Measurements from ENCODE around the gene RPS26. TPM values are rescaled to one million over a fixed set of nuclear protein-coding genes. Genes with fewer than 3 reads are reported as not detected.
"Not testable (repeated sequence)": the region's sequence is repeated elsewhere in the genome, so short reads cannot be mapped to it uniquely, and the experiment has no call there.

The RPS26 gene
- total RNA-seq, 1 donor from 2014 or later = 38.2 TPM

DNA sequence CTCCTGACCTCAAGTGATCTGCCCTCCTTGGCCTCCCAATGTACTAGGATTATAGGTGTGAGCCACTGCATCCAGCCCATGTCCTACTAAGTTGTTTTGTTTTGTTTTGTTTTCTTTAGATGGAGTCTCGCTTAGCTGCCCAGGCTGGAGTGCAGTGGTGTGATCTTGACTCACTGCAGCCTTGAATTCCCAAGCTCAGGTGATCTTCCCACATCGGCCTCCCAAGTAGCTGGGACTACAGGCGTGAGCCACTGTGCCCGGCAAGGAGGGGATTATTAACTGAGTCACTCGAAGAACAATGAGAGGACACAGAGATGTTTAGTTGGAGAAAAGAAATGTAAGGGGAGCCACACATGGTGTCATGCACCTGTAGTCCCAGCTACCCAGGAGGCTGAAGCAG is 20.3 kb downstream of the RPS26 start:
- no peaks in the 10 kb centered on the region for H3K4me1 Mint-ChIP-seq (ENCODE audit: low read depth)
- no peak overlapping the region for H3K27ac Mint-ChIP-seq
- no peak overlapping the region for H3K4me3 Mint-ChIP-seq
- no peak for DNase-seq (ENCODE audit: low spot score)
- no peaks in the 10 kb centered on the region for H3K36me3 Mint-ChIP-seq (ENCODE audit: low read depth)
- intact Hi-C loops (cut with micrococcal nuclease) = no loop called here
- peaks cover 18% of the 10 kb centered on the region for H3K27me3 Mint-ChIP-seq (ENCODE audit: insufficient read depth)
- H3K9me3 Mint-ChIP-seq = no peaks in the 10 kb centered on the region

DNA sequence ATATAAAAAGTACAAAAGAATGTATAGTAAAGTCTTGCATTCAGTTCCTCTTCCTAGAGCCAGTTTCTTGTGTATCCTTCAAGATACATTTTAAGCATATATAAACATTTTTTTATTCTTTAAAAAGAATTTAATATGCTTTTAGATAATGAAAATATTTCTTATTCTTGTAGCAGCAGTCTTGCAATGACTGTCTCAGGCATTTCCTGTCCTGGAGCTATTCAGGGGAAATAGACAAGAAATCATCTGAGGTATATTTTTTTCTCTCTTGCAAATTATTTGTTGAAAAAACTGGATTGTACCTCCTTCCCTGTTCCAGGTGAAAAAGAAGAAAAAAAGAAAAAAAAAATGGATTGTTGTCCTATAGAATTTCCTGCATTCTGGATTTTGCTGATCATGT is 21.3 kb downstream of the RPS26 start:
- Mint-ChIP-seq H3K36me3 (ENCODE audit: low read depth) (no peaks in the 10 kb centered on the region), H3K4me1 (ENCODE audit: low read depth) (no peaks in the 10 kb centered on the region), H3K27me3 (ENCODE audit: insufficient read depth) (peaks cover 17% of the 10 kb centered on the region), H3K27ac (no peak overlapping the region), H3K4me3 (no peak overlapping the region), H3K9me3 (no peaks in the 10 kb centered on the region)
- intact Hi-C loops (cut with micrococcal nuclease) = no loop called here
- no peak for DNase-seq (ENCODE audit: low spot score)

DNA sequence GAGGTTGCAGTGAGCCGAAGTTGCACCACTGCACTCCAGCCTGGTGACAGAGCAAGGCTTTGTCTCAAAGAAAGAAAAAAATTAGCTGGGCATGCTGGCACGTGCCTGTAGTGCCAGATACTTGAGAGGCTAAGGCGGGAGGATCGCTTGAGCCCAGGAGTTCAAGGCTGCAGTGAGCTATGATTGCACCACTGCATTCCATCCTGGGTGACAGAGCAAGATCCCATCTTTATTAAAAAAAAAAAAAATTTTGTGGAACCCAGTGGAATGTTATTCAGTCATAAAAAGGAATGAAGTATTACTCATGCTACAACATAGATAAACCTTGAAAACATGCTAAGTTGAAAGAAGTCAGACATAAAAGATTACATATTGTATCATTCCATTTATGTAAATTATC is 29.9 kb downstream of the RPS26 start:
- Mint-ChIP-seq H3K4me3 (no peak overlapping the region), H3K36me3 (ENCODE audit: low read depth) (no peaks in the 10 kb centered on the region), H3K4me1 (ENCODE audit: low read depth) (no peaks in the 10 kb centered on the region), H3K27ac (no peak overlapping the region), H3K27me3 (ENCODE audit: insufficient read depth) (peaks cover 10% of the 10 kb centered on the region), H3K9me3 (no peaks in the 10 kb centered on the region)
- DNase-seq (ENCODE audit: low spot score) = no peak
- intact Hi-C loops (cut with micrococcal nuclease) = no loop called here

DNA sequence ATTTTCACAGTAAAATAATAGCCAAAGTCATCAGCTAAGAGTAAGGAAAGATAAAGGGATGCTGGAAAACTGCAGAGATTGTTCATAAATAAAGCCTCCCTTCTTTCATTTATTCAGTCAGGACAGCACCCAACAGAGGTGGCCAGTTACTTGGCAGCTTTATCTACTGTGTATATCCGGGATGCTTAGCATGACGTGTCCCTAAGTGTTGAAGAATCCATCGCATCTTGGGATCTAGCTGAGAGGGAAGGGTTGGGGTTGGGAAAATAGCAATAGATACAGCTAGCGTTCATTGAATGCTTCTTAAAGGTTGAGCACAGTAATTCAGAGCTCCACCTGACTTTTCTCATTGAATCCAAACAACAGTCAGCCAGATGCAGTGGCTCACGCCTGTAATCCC is 32.7 kb downstream of the RPS26 start:
- intact Hi-C loops (cut with micrococcal nuclease) = no loop called here
- Mint-ChIP-seq H3K9me3 (no peaks in the 10 kb centered on the region), H3K27me3 (ENCODE audit: insufficient read depth) (peaks cover 17% of the 10 kb centered on the region), H3K36me3 (ENCODE audit: low read depth) (no peaks in the 10 kb centered on the region), H3K4me3 (no peak overlapping the region), H3K4me1 (ENCODE audit: low read depth) (peaks cover 5% of the 10 kb centered on the region), H3K27ac (no peak overlapping the region)
- DNase-seq (ENCODE audit: low spot score) = no peak

DNA sequence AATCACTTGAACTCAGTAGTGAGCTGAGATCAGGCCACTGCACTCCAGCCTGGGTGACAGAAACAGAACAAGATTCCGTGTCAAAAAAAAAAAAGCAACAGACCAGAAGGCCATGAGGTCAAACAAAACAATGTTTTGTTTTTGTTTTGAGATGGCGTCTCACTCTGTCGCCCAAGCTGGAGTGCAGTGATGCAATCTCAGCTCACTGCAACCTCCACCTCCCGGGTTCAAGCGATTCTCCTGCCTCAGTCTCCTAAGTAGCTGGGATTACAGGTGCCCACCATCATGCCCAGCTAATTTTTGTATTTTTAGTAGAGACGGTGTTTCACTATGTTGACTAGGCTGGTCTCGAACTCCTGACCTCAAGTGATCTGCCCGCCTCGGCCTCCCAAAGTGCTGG is 36.2 kb downstream of the RPS26 start:
- H3K9me3 Mint-ChIP-seq; intact Hi-C loops (cut with micrococcal nuclease); H3K27ac Mint-ChIP-seq; H3K36me3 Mint-ChIP-seq (ENCODE audit: low read depth); DNase-seq (ENCODE audit: low spot score): not testable (repeated sequence)
- H3K4me1 Mint-ChIP-seq (ENCODE audit: low read depth) = peaks cover 13% of the 10 kb centered on the region
- peak overlapping the region; percentile 45 for H3K4me3 Mint-ChIP-seq
- H3K27me3 Mint-ChIP-seq (ENCODE audit: insufficient read depth) = peaks cover 27% of the 10 kb centered on the region

DNA sequence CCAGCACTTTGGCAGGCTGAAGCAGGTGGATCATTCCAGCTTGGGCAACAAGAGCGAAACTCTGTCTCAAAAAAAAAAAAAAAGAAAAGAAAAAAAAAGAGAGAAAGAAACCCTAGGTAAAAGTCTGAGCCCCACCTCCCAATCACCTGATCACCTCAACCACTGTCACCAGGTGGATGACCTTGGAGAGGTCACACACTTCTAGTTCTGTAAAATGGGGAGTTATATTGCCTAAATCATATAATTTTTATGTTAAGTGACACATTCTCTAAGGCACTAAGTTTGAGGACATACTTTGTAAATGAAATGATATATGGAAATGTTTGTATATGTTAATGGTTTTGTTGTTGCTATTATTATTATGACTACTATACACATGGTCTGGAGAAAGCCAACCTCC is 36.7 kb downstream of the RPS26 start:
- intact Hi-C loops (cut with micrococcal nuclease) = no loop called here
- peak overlapping the region; percentile 80 for H3K4me3 Mint-ChIP-seq
- no peaks in the 10 kb centered on the region for H3K36me3 Mint-ChIP-seq (ENCODE audit: low read depth)
- no peaks in the 10 kb centered on the region for H3K9me3 Mint-ChIP-seq
- no peak for DNase-seq (ENCODE audit: low spot score)
- H3K4me1 Mint-ChIP-seq (ENCODE audit: low read depth) = peaks cover 13% of the 10 kb centered on the region
- no peak overlapping the region for H3K27ac Mint-ChIP-seq
- peaks cover 24% of the 10 kb centered on the region for H3K27me3 Mint-ChIP-seq (ENCODE audit: insufficient read depth)

DNA sequence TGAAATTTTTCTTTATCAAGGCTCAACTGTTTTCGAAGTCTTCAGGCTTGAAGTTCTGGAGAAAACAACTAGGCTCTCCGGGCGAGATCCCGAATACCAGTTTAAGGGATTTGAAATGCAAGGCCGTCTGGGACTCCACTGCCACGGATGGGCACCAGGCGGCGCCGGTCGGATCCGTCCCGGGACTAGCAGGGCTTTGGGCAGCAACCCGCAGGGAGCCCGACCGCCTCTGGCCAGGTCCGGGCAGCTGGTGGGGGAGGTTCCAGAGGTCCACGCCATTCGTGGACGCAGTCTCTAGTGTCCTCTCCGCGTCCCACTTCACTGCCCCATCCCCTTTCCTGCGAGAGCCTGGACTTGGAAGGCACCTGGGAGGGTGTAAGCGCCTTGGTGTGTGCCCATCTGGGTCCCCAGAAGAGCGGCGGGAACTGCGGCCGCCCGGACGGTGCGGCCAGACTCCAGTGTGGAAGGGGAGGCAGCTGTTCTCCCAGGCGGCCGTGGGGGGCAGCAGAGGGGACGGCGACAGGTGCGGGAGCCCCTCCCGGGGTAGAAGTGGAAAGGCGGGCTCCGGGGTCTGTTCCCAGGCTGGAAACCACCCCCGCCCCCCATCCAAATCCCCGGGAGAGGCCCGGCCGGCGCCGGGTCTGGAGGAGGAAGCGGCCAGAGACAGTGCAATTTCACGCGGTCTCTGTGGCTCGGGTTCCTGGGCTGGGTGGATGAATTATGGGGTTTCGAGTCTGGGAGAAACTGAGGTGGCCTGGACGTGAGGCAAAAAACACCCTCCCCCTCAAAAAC is 37.4 kb downstream of the RPS26 start:
- Mint-ChIP-seq H3K27ac (peak overlapping the region; percentile 44), H3K27me3 (ENCODE audit: insufficient read depth) (peaks cover 25% of the 10 kb centered on the region), H3K4me1 (ENCODE audit: low read depth) (peaks cover 13% of the 10 kb centered on the region), H3K4me3 (peak overlapping the region; percentile 80), H3K9me3 (no peaks in the 10 kb centered on the region), H3K36me3 (ENCODE audit: low read depth) (no peaks in the 10 kb centered on the region)
- intact Hi-C loops (cut with micrococcal nuclease) = loop anchor here (1.0 kb wide), 2 partner anchors 25 to 32 kb away; partner anchors contain the start of gene PA2G4
- peak; percentile 25 for DNase-seq (ENCODE audit: low spot score)

DNA sequence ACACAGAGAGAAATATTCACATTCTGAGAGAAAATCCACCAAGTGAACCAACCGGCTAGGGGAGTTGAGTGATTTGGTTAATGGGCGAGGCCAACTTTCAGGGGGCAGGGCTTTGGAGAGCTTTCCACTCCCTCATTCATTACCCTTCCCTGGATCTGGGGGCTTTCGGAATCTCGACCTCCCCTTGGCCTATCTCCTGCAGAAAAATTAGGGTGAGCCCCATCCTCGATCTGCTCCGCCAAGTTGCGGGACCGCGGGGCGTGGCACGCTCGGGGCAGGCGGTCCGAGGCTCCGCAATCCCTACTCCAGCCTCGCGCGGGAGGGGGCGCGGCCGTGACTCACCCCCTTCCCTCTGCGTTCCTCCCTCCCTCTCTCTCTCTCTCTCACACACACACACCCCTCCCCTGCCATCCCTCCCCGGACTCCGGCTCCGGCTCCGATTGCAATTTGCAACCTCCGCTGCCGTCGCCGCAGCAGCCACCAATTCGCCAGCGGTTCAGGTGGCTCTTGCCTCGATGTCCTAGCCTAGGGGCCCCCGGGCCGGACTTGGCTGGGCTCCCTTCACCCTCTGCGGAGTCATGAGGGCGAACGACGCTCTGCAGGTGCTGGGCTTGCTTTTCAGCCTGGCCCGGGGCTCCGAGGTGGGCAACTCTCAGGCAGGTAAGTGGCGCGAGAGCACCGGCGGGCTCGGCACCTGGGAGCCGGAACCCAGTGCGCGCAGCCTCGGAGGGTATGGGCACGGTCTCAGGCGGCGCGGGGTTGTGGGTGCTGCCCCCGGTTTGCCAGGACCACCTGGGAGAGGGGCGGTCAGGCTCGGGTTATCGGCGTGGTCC is 38.2 kb downstream of the RPS26 start, which contains the start of gene ERBB3:
ERBB3 (plus strand) TSS at position 443 of the 833 bp plus-strand sequence; CDS start at position 579, 136 bp downstream.
- H3K4me1 Mint-ChIP-seq (ENCODE audit: low read depth) = peaks cover 14% of the 10 kb centered on the region
- H3K4me3 Mint-ChIP-seq = peak within 1 kb of the TSS; percentile 80
- peaks cover 27% of the 10 kb centered on the region for H3K27me3 Mint-ChIP-seq (ENCODE audit: insufficient read depth)
- intact Hi-C loops (cut with micrococcal nuclease) = loop anchor here (1.0 kb wide), 2 partner anchors 24 to 33 kb away; partner anchors contain the start of gene PA2G4
- H3K27ac Mint-ChIP-seq = peak within 1 kb of the TSS; percentile 44
- no peaks in the 10 kb centered on the region for H3K36me3 Mint-ChIP-seq (ENCODE audit: low read depth)
- peak; percentile 53 for DNase-seq (ENCODE audit: low spot score)
- no peaks in the 10 kb centered on the region for H3K9me3 Mint-ChIP-seq

DNA sequence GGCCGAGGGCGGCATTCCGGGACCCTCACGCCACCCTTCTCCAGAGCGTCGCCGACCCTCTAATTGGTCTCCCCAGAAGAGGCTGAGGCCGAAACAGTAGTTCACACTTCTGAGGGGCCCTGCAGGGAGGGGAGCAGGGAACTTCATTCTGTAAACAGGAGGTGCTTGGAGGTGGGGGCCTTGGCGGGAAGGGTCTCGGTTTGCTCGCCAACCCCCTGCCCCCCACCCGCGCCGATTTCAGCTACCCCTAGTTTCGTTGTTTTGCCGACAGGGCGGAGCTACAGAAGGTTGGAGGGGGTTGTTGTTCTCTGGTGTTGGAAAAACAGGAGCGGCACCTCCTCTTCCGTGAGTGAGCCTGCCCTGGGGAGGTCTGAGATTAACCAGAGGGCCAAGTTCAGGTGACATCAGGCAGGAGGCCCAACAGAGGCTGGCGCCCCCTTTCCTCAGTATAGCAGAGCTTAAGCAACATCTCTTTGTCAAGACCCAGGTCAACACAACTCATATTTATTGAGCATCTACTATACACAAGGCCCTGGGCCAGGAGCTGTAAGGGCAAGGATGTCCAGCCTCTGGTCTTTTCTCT is 38.9 kb downstream of the RPS26 start:
- Mint-ChIP-seq H3K27ac (no peak overlapping the region), H3K4me3 (peak overlapping the region; percentile 63), H3K9me3 (no peaks in the 10 kb centered on the region), H3K36me3 (ENCODE audit: low read depth) (no peaks in the 10 kb centered on the region), H3K4me1 (ENCODE audit: low read depth) (peaks cover 18% of the 10 kb centered on the region), H3K27me3 (ENCODE audit: insufficient read depth) (peaks cover 29% of the 10 kb centered on the region)
- intact Hi-C loops (cut with micrococcal nuclease) = no loop called here
- no peak for DNase-seq (ENCODE audit: low spot score)

DNA sequence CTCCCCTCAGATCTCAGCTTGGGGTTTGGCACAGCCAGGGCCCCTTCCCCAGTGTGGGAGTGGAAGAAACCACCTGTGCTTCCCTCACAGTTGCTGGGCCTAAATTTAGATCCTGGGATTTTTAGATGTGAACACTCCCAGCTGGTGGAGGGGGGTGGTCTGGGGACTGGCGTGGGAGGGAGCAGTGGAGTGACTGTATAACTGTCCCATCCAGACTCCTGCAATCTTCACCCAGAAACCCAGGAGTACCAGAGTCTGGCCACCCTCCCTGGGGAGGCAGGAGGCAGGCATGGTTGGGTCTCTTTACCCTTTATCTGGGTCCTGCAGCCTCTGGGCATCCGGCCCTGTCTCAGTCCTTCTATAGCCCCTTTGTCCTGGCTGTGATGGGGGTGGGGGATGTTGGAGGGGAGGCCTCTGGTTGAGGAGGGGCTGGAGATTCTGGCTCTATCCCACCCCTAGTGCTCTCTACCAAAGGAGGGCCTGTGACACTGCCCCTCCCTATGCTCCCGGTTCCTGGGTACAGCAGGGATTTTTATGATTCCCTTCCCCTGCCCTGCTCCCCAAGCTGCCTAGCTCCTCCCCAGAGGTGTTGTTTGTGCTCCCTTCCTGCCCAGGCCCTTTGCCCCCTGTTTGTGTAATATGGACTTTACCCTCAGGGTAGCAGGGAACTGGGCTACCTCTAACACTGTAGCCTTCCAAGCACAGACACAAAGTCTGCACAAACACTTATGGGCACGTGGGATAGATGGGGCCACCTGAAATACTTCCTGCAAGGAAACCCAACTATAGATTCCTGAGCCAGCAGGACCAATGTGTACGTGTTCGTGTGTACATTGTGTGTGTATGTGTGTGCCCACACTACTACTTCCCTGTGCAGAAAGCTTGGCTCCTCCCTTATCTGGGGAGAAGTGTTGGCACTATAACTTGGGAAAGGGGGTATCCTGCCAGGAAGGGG is 40.0 kb downstream of the RPS26 start:
- no peak for DNase-seq (ENCODE audit: low spot score)
- Mint-ChIP-seq H3K4me1 (ENCODE audit: low read depth) (peaks cover 18% of the 10 kb centered on the region), H3K27me3 (ENCODE audit: insufficient read depth) (peaks cover 29% of the 10 kb centered on the region), H3K27ac (no peak overlapping the region), H3K36me3 (ENCODE audit: low read depth) (no peaks in the 10 kb centered on the region), H3K9me3 (no peaks in the 10 kb centered on the region), H3K4me3 (peak overlapping the region; percentile 63)
- intact Hi-C loops (cut with micrococcal nuclease) = no loop called here

DNA sequence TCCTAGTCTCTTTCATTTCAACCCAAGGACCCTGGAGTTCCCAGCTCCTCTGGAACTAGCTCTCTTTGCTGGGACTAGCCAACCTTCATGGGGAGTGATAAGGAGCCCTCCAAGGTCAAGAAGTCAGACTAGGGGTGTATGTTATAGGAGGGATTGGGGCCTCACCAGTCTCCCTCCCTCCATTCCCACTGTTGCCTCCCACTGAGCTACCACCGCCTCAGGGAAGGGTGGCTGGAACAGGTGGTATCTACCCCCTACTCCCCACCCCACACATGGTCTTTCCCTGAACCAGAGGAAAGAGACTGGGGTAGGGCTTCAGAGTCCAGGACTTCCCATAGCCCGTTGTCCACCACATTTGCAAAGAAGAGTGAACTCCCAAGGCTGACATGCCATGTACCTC is 40.7 kb downstream of the RPS26 start:
- H3K9me3 Mint-ChIP-seq = no peaks in the 10 kb centered on the region
- H3K36me3 Mint-ChIP-seq (ENCODE audit: low read depth) = no peaks in the 10 kb centered on the region
- H3K27me3 Mint-ChIP-seq (ENCODE audit: insufficient read depth) = peaks cover 29% of the 10 kb centered on the region
- H3K27ac Mint-ChIP-seq = no peak overlapping the region
- intact Hi-C loops (cut with micrococcal nuclease) = no loop called here
- no peak for DNase-seq (ENCODE audit: low spot score)
- H3K4me1 Mint-ChIP-seq (ENCODE audit: low read depth) = peaks cover 18% of the 10 kb centered on the region
- no peak overlapping the region for H3K4me3 Mint-ChIP-seq

DNA sequence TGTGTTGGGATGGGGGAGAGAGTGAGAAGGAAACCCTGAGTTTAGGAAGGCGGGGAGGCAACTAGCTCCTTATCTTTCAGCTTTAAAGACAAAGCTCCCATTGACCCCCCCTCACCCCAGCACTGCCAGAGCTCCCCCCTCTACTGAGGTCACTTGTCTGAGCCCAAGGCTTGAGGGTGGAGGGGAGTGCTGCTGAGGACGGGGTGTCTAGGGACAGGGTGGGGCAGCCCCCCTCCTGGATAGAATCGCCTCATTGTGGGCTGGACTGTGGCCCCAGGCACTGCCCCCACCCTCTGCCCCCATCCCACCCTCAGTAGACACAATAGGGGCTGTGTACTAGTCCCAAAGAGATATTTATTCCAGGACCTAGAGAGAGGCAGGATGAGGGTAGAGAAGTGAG is 41.2 kb downstream of the RPS26 start:
- peaks cover 27% of the 10 kb centered on the region for H3K27me3 Mint-ChIP-seq (ENCODE audit: insufficient read depth)
- intact Hi-C loops (cut with micrococcal nuclease) = no loop called here
- no peaks in the 10 kb centered on the region for H3K36me3 Mint-ChIP-seq (ENCODE audit: low read depth)
- no peak overlapping the region for H3K27ac Mint-ChIP-seq
- H3K4me3 Mint-ChIP-seq = no peak overlapping the region
- no peak for DNase-seq (ENCODE audit: low spot score)
- peaks cover 18% of the 10 kb centered on the region for H3K4me1 Mint-ChIP-seq (ENCODE audit: low read depth)
- no peaks in the 10 kb centered on the region for H3K9me3 Mint-ChIP-seq

All from activated T-helper 1 cell treated with anti-CD3 and anti-CD28 coated beads, Interleukin-12 subunit alpha, Interleukin-12 subunit beta, Interleukin-2, Interleukin-4 antibody, amounts not matched to agents 30 ng/mL and 10 ng/mL and 1 ng/mL, durations not matched to agents 14 hours and 24 hours and 36 hours (primary cell).